GM12874 (cell line): Measurements from ENCODE around the gene ACTC1.

Experiments used
- TF ChIP-seq, protein P1 (sequence below): IDR thresholded peaks from 2 replicates; pipeline ENCODE4 v1.5.1; 2011; ENCODE audit warnings: low read depth, mild to moderate bottlenecking, control low read depth, low read length, moderate library complexity; ENCODE audit not compliant: insufficient read depth

ACTC1 gene

DNA sequence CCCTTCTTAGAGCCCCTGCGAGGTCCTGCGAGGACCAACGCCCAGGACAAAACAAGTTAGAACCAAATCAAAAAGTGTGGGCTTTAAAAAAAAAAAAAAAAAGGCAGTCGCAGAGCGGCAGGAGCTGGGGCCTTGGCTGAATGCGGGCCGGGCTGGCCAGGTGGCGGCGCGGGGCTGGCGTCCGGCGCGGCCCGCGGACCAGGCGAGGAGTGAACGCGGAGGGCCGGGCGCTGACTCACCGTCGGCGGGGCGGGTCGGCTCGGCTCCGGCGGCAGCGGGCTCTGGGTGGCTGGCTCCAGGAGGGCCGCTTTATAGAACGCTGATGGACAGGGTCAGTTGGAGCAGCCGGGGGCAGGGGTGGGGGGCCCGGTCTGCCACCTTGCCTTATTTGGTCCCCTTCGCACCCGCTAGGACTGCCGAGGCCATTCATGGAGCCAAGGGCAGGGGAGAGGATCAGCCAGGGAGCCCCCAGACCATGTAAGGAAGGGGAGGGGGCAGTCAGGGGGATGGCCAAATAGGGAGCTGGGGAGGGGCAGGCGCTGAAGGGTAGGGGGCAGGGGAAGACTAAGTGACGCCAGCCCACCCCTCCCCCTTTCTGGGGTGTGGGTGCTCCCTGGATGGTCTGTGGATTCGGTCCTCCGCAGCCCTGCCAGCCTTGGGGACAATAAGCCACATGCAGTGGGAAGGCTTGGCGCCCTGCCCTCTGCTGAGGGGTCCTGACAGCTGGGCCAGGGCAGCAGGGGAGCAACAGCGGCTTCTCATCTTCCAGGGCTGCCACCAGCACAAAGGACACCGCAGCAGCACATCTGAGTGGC is at the start of gene ACTC1:
Gene ACTC1 (minus strand): TSS at position 283 of the 815 bp plus-strand sequence. CDS start 741 bp downstream, outside the sequence.
- TF ChIP-seq, protein P1, sequence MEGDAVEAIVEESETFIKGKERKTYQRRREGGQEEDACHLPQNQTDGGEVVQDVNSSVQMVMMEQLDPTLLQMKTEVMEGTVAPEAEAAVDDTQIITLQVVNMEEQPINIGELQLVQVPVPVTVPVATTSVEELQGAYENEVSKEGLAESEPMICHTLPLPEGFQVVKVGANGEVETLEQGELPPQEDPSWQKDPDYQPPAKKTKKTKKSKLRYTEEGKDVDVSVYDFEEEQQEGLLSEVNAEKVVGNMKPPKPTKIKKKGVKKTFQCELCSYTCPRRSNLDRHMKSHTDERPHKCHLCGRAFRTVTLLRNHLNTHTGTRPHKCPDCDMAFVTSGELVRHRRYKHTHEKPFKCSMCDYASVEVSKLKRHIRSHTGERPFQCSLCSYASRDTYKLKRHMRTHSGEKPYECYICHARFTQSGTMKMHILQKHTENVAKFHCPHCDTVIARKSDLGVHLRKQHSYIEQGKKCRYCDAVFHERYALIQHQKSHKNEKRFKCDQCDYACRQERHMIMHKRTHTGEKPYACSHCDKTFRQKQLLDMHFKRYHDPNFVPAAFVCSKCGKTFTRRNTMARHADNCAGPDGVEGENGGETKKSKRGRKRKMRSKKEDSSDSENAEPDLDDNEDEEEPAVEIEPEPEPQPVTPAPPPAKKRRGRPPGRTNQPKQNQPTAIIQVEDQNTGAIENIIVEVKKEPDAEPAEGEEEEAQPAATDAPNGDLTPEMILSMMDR: no peak

DNA sequence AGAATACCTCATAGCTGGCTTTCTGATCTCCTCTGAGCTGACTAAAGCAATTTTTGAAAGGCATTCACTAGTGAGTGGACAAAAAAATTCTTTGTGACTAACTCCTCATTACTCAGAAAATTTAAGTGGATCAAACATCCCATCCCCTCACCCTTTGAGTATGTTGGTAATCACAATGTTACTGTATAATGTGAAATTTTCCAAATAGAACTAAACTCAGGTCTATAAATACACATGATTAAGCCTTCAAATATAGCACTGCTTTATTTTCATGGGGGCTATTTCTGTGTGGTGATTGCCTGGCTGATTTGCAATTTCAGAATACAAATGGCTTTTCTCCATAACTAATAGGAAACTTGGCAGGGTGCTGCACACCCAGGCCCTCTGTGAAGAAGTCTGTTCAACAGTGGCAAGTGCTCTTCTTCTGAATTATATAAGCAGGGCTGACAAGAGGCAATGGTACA is 45.9 kb upstream of the ACTC1 start:
- TF ChIP-seq, protein P1: no peak

DNA sequence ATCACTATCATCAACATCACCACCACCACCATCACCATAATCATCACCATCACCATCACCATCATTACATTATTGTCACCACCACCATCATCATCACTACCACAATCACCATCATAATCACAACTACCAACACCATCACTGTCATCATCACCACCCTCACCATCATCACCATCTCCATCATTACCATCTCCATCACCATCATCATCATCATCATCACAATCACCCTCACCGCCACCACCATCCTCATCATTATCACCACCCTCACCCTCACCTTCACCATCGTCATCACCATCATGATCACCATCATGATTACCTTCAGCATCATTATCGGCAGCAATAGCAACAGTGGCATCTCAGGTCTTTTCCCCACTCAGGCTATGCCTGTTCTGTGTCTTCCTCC is 42.9 kb upstream of the ACTC1 start:
- TF ChIP-seq, protein P1: no peak

DNA sequence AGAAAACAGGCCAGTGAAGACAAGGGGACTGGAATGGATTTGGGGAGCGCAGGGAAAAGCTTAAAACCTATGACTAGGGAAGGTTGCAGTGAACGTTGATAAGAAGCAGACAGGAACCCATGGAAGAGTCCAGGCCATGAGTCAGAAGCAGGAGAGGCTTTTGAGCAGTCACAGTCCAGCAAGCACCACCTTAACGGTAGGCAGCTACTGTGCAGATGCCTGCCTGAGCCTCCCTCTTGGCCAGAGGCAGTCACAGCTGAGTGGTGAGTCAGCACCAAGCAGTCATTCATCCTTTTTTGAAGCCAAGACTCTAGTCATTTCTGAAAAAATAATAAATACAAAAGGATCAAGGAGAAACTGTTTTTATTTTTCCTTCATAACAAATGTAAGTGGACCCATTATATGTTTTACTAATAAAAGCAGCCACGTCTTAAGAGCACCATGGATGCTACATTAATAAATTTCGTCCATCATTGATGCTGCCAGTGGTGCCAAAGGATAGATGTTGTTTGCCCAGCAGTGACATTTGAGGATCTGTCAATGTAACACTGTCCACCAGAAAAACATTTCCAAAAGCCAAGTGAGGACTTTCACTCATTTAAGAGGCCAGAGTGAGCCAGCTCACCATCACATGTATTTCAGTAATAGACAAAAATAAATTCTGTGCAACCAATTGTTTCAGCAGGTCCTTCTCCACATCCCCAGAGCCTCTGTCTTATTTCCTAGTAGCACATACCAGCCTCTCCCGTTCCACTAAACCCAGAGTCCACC is 42.1 kb upstream of the ACTC1 start:
- TF ChIP-seq, protein P1: no peak

DNA sequence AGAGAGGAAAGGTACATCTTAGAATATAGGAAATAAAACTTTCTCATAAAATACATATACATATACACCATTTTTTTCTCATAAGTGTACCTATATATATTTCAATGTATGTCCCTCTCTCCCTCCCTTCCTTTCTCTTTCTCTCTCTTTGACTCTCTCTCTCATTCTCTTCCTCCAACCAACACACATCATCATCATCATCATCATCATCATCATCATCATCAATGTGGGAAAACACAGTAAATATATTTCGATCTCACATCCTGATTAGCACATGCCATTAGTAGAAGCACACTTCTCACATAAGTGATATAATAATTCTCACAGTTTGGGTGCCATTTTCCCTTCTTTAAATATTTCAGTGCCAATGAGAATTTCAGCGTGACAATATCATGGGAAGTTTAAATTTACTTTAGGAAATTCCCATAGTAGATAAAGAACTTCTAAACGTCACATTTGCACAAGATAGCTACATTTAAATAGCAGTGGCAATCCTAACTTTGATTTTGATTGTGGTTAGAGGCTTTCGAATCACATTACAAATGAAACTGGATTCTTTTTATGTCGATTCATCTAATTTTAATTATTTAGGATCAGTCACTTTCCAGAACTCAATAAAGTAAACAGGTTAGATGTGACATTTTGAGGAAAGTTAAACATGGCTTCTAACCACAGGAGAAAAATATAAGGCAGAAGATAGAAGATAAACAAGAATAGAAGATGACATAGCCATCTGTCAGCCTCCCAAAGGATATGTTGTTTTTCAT is 33.0 kb upstream of the ACTC1 start:
- TF ChIP-seq, protein P1: no peak

DNA sequence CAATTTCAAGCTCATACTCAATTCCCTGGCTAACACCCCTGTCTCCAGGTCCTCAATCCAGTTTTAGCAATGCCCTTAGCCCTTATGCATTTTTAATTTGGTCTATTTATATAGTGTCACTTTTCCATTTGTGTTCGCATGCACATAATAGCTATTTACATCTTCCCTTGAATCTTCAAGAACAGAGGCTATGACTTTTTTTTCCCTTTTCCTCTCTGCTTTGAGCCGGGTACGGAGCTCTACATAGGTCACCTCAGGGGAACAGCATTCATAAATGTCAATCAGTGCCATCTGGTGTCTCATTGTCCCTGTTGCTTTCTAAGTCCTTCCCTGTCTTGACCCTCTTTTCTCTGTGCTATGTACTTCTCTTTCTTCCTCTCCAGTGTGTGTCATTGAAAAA is 26.5 kb upstream of the ACTC1 start:
- TF ChIP-seq, protein P1: no peak

DNA sequence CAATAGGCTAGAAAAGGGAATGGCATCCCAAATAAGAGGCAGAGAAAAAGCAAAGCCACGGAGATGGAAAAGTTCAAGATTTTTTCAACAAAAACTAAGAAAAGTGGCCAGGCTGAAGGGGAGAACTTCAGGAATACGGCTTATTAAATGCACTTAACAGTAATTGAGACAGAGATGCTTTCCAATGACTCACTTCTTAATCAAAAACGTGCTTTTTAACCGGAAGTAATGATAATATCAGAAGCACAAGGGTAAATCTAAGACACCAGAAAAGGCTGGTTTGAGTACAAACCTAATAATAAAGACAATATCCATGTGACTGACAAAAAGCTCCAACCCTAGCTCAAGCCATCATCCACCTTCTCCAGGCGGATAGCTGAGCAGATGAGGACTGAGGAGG is 24.8 kb upstream of the ACTC1 start:
- TF ChIP-seq, protein P1: no peak
